ENCODE results near the gene HPSE2.

HPSE2 gene

DNA sequence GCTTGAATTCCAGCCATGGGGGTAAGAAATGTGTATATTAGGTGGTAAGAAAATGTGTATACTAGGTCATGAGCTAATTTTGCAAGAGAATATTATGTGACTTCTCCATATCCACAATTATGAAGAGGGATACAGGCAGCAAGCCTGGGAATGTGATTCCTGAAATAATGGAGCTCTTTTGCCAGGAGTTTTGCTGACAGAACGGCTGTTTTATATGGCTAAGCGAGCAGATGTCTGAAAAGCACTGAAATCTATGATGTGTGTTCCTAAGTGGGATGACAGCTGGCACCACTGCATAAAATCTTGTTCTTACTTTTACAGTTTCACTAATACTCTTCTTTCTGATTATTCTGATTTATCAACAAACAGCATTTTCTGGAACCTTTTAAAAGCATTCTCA, 402.9 kb downstream of the HPSE2 start:
- DNase-seq (ENCODE audit: low read depth): no peak

GRCh38 chr10:98832196-98832595, 403.5 kb downstream of the HPSE2 start:
- no peak for DNase-seq (ENCODE audit: low read depth)

- no peak for DNase-seq (ENCODE audit: low read depth)
Measured at GRCh38 chr10:98831391-98831790, 404.3 kb downstream of the HPSE2 start.

GRCh38 chr10:98825741-98826140, 409.9 kb downstream of the HPSE2 start:
- no peak for DNase-seq (ENCODE audit: low read depth)

DNA sequence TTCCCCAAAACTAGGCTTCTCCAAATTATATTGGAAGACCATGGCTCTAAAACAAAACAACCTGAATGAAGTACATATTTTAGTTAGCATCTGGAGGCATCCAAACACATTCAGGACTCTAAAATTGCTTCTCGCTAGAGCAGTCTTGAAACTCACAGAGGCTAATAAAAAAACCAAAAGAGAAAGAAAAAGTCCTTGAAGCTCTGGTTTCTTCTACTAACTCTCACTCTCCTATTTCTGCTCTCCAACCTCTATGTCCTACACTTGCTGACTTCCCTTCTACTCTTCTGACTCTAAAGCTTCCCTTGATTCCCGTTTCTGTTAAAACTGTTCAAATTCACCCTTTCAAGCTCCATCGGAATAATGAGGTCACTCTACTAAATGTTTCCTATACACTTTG, 418.3 kb downstream of the HPSE2 start:
- no peak for DNase-seq (ENCODE audit: low read depth)

GRCh38 chr10:98815039-98815885, 420.4 kb downstream of the HPSE2 start:
- DNase-seq (ENCODE audit: low read depth): no peak

- DNase-seq (ENCODE audit: low read depth): no peak
Measured at GRCh38 chr10:98814470-98814869, 421.2 kb downstream of the HPSE2 start.

DNA sequence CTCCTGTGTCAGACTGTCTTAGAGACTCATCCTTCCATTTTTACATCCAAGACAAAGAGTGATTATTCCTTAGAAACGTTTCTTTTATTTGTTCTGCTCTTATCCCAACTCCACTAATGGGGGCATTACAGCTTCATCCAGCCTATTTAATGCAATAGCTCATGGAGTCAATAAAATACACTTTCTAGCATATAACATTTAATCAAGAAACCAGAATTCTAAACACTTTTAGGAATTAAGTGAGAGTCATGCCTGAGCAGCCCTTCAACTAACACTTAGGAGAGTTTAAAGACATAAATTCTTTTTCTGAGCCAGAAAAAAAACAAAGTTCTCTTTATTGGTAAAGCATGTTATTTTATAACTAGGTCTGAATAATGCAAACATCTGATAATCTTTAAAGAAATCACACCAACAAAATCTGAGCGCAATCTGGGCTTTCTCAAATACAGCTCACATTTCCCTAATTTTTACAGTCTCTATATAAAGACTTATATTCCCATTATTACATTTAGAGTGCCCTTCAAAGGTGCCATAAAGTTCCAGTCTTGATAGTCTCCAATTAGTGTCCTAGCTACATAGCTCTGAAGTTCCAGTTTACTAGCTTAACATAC, 427.3 kb downstream of the HPSE2 start:
- DNase-seq (ENCODE audit: low read depth): no peak

GRCh38 chr10:98800263-98800662, 435.4 kb downstream of the HPSE2 start:
- DNase-seq (ENCODE audit: low read depth): no peak

GRCh38 chr10:98795467-98795866, 440.2 kb downstream of the HPSE2 start:
- DNase-seq (ENCODE audit: low read depth): no peak

DNA sequence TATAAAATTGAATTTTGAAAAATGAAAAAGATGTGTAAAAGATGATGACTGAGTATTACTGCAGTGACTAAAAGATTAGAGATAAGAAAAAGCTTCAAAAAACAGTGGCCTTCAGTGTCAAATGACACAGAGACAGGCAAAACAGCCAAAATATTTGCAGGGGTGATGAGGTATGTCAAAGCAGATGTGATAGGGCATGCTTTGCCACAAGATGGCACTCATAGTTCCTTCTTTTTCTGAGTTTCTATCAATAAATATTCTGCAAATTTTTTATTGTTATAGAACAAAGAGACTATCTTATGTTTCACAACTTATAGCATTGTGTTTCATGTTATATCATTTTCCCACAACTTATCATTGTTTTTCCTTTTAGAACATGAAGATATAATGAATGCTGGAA, 444.8 kb downstream of the HPSE2 start:
- peak; percentile 23 for DNase-seq (ENCODE audit: low read depth)

GRCh38 chr10:98778277-98778759, 457.3 kb downstream of the HPSE2 start:
- no peak for DNase-seq (ENCODE audit: low read depth)

- DNase-seq (ENCODE audit: low read depth): no peak
Measured at GRCh38 chr10:98758463-98758862, 477.2 kb downstream of the HPSE2 start.

DNA sequence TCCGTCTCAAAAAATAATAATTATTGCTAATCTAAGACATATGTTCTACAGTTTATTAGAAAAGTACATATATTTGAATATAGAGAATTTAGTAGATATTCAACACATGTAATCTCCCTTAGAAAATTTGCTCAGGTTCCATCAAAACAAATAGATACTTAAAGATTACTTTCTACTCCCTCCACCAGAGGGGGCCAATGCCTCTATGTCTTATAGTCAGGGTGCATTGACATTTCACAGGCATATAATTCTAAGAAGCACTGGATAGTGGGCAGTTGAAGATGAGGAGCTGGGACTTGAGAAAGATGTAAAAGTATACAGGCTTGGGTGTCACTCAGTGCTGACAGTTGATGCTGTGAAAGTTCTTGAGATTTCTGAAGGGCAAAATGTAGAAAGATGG, 487.4 kb downstream of the HPSE2 start:
- peak; percentile 46 for DNase-seq (ENCODE audit: low read depth)

DNA sequence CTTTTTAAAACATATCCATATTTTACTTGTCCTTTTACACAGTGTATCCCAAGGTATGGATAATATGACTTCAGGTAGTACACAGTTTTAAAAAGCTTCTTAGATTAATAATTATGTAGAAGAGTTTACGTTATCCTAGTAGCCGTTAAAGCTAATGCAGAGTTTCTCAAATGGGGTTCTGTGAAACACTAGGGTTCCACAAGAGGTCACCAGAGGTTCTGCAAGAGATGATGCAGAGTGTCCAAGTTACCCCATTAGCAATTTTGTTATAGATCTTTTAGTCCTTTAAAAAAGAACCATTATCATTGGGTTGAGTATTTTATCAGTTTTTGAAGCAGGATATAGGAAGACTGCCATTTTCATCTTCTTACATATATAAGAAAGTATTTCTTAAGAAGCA, 490.0 kb downstream of the HPSE2 start:
- no peak for DNase-seq (ENCODE audit: low read depth)

DNA sequence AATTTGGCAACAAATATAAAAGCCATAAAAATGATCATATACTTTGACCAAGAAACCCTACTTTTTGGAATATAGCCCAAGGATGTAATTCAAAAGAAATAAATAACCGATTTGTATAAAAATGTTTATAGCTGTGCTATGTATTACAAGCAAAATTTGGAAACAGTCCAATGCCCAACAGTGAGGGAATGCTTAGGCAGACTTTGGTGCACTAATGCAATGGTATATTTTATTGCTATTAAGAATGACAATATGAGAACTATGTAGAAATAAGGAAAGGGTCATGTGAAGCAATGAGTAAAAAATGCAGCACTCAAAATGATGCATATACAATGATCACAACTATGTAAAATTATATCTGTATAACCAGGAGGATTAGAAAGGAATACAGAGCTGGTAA, 515.1 kb downstream of the HPSE2 start:
- DNase-seq (ENCODE audit: low read depth): peak; percentile 19

DNA sequence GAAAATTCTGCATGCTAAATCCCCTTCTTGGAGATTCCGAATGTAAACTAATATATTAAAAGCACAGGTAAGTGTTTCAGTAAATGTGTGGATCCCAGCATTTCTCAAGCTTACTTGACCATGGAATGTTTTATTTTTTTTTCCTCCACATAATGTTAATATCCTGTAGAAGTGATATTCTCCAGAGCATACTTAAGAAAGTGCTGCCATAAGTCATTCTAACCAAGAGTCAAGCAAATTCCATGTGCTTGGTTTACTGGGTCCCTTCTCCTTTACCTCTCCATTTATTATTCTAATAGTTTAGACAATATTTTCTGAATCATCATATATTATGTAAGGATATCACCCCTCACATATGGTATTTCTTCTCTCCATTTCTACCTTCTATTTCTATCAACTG, 522.1 kb downstream of the HPSE2 start:
- DNase-seq (ENCODE audit: low read depth): no peak

GRCh38 chr10:98696516-98696915, 539.1 kb downstream of the HPSE2 start:
- no peak for DNase-seq (ENCODE audit: low read depth)

DNA sequence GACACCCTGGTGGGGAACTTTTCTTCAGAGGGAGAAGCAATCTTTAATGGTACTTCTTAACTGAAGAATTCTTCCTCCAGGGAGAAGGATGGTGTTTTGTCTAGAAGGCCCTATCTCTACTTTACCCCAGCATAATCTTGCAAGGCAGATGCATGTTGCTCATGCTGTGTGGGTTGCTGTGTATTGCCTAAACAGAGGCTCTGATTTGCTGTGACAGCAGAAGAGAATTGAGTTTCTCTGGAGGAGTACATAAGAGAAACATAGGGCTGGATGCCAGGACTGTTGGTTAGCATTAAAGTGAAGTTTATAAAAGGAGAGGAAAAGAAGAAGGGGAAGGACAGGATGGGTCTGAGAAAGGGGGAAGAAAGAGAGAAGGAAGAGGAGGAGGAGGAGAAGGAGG, 540.8 kb downstream of the HPSE2 start:
- peak; percentile 80 for DNase-seq (ENCODE audit: low read depth)

GRCh38 chr10:98694014-98694413, 541.6 kb downstream of the HPSE2 start:
- peak; percentile 54 for DNase-seq (ENCODE audit: low read depth)

DNA sequence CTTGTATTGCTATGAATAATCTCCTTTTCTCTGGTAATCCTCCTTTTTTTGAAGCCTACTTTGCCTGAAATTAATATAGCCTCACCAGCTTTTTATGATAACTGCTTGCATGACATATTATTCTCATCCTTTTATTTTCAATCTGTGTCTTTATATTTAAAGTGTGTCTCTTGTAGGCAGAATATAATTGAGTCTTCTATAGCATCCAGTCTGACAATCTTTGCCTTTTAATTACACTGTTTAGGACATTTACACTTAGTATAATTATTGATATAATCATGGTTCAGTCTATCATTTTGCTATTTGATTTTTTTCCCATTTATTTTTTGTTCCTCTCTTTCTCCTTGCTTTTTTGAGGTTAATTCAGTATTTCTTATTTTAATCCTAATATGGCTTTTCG, 548.0 kb downstream of the HPSE2 start:
- DNase-seq (ENCODE audit: low read depth): no peak

- no peak for DNase-seq (ENCODE audit: low read depth)
Measured at GRCh38 chr10:98684019-98684899, 551.4 kb downstream of the HPSE2 start.

- peak; percentile 7 for DNase-seq (ENCODE audit: low read depth)
Measured at GRCh38 chr10:98676895-98677294, 558.8 kb downstream of the HPSE2 start.

All from amniotic epithelial cell (primary cell).